Natural killer cell (primary cell): ENCODE results near the gene PARVG. TPM values are rescaled to one million over a fixed set of nuclear protein-coding genes. Genes with fewer than 3 reads are reported as not detected.

Source experiments
- ATAC-seq, 3 donors: fragments of 150-1000 bp in 2 of 3; fragments of 200-7000 bp in 1 of 3; cut with Tn5 transposase; 1 replicate in 1 of 3; 2 replicates in 2 of 3; pipeline ENCODE4 v1.10.0; 2021; ENCODE audit warnings: mild to moderate bottlenecking in 2 of 3, moderate library complexity in 2 of 3
- DNase-seq, 2 donors: peaks; one replicate each; pipeline versions ENCODE4 v3.0.0 to v3.0.0-alpha.2; 2013 to 2021; ENCODE audit warnings: mixed read lengths in 1 of 2
- H3K27ac ChIP-seq: one replicate; pipeline ENCODE4 v1.5.1; 2013; ENCODE audit warnings: mild to moderate bottlenecking, low read length
- H3K27me3 ChIP-seq: one replicate; pipeline ENCODE4 v1.6.1; 2013; ENCODE audit warnings: low read length; ENCODE audit not compliant: control insufficient read depth, insufficient read depth
- H3K36me3 ChIP-seq: one replicate; pipeline ENCODE4 v1.6.1; 2013; ENCODE audit warnings: low read length; ENCODE audit not compliant: control insufficient read depth, insufficient read depth
- H3K4me1 ChIP-seq: one replicate; pipeline ENCODE4 v1.6.1; 2013; ENCODE audit warnings: low read length; ENCODE audit not compliant: control insufficient read depth, insufficient read depth
- H3K4me3 ChIP-seq: one replicate; pipeline ENCODE4 v1.5.1; 2013; ENCODE audit warnings: low read length
- H3K9me3 ChIP-seq: one replicate; pipeline ENCODE4 v1.6.1; 2013; ENCODE audit warnings: low read length; ENCODE audit not compliant: control insufficient read depth, insufficient read depth
- H3K27ac Mint-ChIP-seq, 2 donors: one replicate each; pipeline ENCODE4 v1.8.0; 2022; ENCODE audit warnings: mild to moderate bottlenecking in 2 of 2, mixed read lengths in 2 of 2, moderate library complexity in 1 of 2
- H3K27me3 Mint-ChIP-seq, 2 donors: one replicate each; pipeline ENCODE4 v1.8.0; 2022; ENCODE audit warnings: low read depth in 2 of 2, mixed read lengths in 2 of 2
- H3K36me3 Mint-ChIP-seq: one replicate; pipeline ENCODE4 v1.8.0; 2022; ENCODE audit warnings: mixed read lengths
- H3K4me1 Mint-ChIP-seq, 2 donors: one replicate each; pipeline ENCODE4 v1.8.0; 2022; ENCODE audit warnings: mixed read lengths in 2 of 2
- H3K4me3 Mint-ChIP-seq: one replicate; pipeline ENCODE4 v1.8.0; 2022; ENCODE audit warnings: mild to moderate bottlenecking, moderate library complexity, mixed read lengths
- H3K9me3 Mint-ChIP-seq, 2 donors: one replicate each; pipeline ENCODE4 v1.8.0; 2022; ENCODE audit warnings: mixed read lengths in 2 of 2
- WGBS: methylation state at CpG from one replicate; pipeline ENCODE4 v1.1.7; 2013; ENCODE audit warnings: missing lambda C conversion rate; ENCODE audit not compliant: insufficient coverage; 5-methylcytosine and 5-hydroxymethylcytosine counted together
- intact Hi-C: fragments of 100-400 bp; cut with micrococcal nuclease; formaldehyde crosslinking; loops from one replicate; pipeline ENCODE4 v1.14.2; 2022
- total RNA-seq, 4 donors: library from RNA; stranded (reverse); fragments of 120-200 nt in 1 of 4; gene quantifications; one replicate each; pipeline versions ENCODE4 v1.2.3 to v1.2.4, GENCODE V29; 2013 to 2022
- TF ChIP-seq, protein P1 (sequence below): fragments of 200-600 bp; IDR thresholded peaks from one replicate; pipeline ENCODE4 v1.8.0; 2022; ENCODE audit warnings: antibody characterized with exemption

Gene PARVG
- total RNA-seq, 3 donors from 2014 or later (not counting 1 experiment from before 2014, with no cell fraction given): 130 to 146 (median 131) TPM

DNA sequence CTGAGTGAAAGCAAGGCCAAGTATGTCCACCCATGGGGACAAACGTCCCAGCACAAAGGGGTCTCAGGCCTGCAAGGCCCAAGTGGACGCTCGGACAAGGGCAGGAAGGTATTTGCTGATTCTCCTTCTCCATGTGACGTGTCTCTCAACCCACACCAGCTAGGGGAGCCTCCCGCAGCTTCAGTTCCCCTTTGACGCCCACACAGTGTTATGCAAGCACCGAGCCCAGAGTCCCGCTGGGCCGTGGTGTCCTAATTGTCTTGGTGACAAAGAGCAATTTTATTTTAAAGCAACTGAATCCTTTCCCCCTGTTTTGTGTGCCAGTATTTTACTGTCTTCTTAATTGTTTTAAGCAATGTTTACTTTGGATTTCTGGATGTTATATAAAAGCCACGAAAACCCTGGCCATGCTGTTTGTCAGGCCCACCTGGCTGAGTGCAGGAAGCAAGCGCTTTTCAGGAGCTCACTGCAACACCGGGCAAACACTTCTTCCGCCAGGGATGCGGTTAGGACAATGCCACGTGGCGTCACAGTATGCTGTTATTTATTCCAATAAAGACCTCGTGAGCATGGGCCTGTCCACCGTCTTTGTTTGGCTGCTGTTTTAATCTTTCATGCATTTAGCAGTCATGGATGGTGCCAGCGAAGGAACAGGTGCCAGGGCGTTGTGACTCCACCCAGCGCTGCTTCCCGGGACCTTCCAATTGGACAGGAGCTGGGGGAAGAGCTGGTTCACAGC lies 8.2 kb upstream of the PARVG start:
- Histone ChIP-seq H3K9me3 (no peaks in the 10 kb centered on the region), H3K27me3 (no peaks in the 10 kb centered on the region), H3K4me1 (peaks cover 19% of the 10 kb centered on the region), H3K27ac (peak overlapping the region; percentile 49), H3K36me3 (no peaks in the 10 kb centered on the region), H3K4me3 (no peak overlapping the region)
- Mint-ChIP-seq H3K27me3 (no peaks in the 10 kb centered on the region), H3K27ac (no peak overlapping the region), H3K4me1 (no peaks in the 10 kb centered on the region), H3K36me3 (no peaks in the 10 kb centered on the region), H3K4me3 (no peak overlapping the region), H3K9me3 (no peaks in the 10 kb centered on the region)
- WGBS: 39% methylated on average over 22 of the region's 22 CpGs
- TF ChIP-seq, protein P1, sequence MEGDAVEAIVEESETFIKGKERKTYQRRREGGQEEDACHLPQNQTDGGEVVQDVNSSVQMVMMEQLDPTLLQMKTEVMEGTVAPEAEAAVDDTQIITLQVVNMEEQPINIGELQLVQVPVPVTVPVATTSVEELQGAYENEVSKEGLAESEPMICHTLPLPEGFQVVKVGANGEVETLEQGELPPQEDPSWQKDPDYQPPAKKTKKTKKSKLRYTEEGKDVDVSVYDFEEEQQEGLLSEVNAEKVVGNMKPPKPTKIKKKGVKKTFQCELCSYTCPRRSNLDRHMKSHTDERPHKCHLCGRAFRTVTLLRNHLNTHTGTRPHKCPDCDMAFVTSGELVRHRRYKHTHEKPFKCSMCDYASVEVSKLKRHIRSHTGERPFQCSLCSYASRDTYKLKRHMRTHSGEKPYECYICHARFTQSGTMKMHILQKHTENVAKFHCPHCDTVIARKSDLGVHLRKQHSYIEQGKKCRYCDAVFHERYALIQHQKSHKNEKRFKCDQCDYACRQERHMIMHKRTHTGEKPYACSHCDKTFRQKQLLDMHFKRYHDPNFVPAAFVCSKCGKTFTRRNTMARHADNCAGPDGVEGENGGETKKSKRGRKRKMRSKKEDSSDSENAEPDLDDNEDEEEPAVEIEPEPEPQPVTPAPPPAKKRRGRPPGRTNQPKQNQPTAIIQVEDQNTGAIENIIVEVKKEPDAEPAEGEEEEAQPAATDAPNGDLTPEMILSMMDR: no peak
- ATAC-seq: peak in 2 of 3 donors; percentile 36 to 72
- no peak for DNase-seq
- intact Hi-C loops: no loop called here

DNA sequence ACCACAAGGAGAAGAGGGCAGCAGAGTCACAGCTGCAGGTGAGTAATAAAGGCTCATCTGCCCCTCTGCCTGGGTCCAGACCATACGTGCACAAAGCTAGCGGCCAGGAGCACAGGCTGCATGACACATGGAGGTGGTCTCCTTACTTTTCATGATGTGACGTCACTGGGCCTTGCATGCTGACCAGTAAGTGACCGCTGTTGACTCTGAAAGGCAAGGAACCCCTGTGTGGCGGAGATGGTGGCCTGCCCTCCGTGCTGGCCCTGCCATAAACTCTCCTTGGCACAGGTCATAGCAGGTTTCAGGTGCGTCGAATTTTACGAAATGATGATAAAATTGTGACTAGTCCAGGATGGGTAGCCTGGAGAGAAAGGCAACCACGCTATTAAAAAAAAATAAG lies 7.6 kb upstream of the PARVG start:
- 94% methylated on average over 10 of the region's 10 CpGs for WGBS
- Histone ChIP-seq H3K36me3 (no peaks in the 10 kb centered on the region), H3K27ac (peak overlapping the region; percentile 49), H3K27me3 (no peaks in the 10 kb centered on the region), H3K4me3 (no peak overlapping the region), H3K4me1 (peaks cover 19% of the 10 kb centered on the region), H3K9me3 (no peaks in the 10 kb centered on the region)
- ATAC-seq (no peak), DNase-seq (no peak)
- H3K4me1 Mint-ChIP-seq: no peaks in the 10 kb centered on the region
- H3K27ac Mint-ChIP-seq: no peak overlapping the region
- no peaks in the 10 kb centered on the region for H3K9me3 Mint-ChIP-seq
- no peaks in the 10 kb centered on the region for H3K36me3 Mint-ChIP-seq
- intact Hi-C loops: no loop called here
- TF ChIP-seq, protein P1: no peak
- H3K27me3 Mint-ChIP-seq: no peaks in the 10 kb centered on the region
- H3K4me3 Mint-ChIP-seq: no peak overlapping the region

DNA sequence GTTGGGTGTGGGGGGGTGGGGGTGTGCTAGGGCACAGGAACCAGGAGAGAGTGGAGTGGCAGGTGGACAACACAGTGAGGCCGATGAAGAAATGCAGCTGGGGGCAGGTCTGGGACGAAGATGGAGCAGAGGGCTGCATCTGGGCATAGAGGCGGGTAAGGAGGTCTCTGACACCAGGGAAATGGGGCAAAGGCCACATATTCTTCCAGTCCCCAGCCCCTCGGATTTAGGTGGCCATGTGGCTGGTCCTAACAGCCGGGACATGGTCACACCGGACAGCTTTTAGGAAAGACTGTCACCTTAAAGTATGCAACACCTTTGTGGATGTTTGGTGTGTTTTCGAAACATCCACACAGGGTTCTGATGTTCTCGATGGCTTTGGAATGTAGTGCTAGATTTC lies 5.0 kb upstream of the PARVG start:
- H3K27ac Mint-ChIP-seq: no peak overlapping the region
- H3K4me1 Mint-ChIP-seq: peaks cover 5% of the 10 kb centered on the region in 2 donors
- ATAC-seq (no peak), DNase-seq (no peak)
- Histone ChIP-seq H3K4me1 (peaks cover 26% of the 10 kb centered on the region), H3K27me3 (no peaks in the 10 kb centered on the region), H3K36me3 (no peaks in the 10 kb centered on the region), H3K9me3 (no peaks in the 10 kb centered on the region), H3K27ac (no peak overlapping the region), H3K4me3 (no peak overlapping the region)
- no peaks in the 10 kb centered on the region for H3K9me3 Mint-ChIP-seq
- no peaks in the 10 kb centered on the region for H3K36me3 Mint-ChIP-seq
- intact Hi-C loops: no loop called here
- TF ChIP-seq, protein P1: no peak
- no peaks in the 10 kb centered on the region for H3K27me3 Mint-ChIP-seq
- 92% methylated on average over 8 of the region's 8 CpGs for WGBS
- no peak overlapping the region for H3K4me3 Mint-ChIP-seq
